HG02678 (cell line): ENCODE measurements around the gene TMEM258.
A peak's percentile ranks its signal among the peaks of the same experiment; 100 is the strongest.

Experiments
- ATAC-seq: cut with Tn5 transposase; IDR thresholded peaks from one replicate; pipeline ENCODE4 v1.9.1; 2021; ENCODE audit warnings: mild to moderate bottlenecking, moderate library complexity; ENCODE audit not compliant: unreplicated experiment

The TMEM258 gene

GRCh38 chr11:61777234-61778090 is 14.9 kb downstream of the TMEM258 start:
- ATAC-seq: no peak

- peak; percentile 48 for ATAC-seq
Observed at GRCh38 chr11:61776561-61777075, 15.8 kb downstream of the TMEM258 start.

- ATAC-seq: no peak
Observed at GRCh38 chr11:61775606-61776554, 16.5 kb downstream of the TMEM258 start.

GRCh38 chr11:61775106-61775505 is 17.3 kb downstream of the TMEM258 start:
- ATAC-seq: no peak

- no peak for ATAC-seq
Observed at GRCh38 chr11:61774411-61774810, 18.0 kb downstream of the TMEM258 start.

- ATAC-seq: no peak
Observed at GRCh38 chr11:61773809-61774208, 18.6 kb downstream of the TMEM258 start.

- ATAC-seq: no peak
Observed at GRCh38 chr11:61773356-61773755, 19.0 kb downstream of the TMEM258 start.

GRCh38 chr11:61771985-61772455 is 20.4 kb downstream of the TMEM258 start:
- ATAC-seq: no peak

GRCh38 chr11:61771195-61771894 is 21.1 kb downstream of the TMEM258 start:
- no peak for ATAC-seq

- ATAC-seq: no peak
Observed at GRCh38 chr11:61769946-61770683, 22.3 kb downstream of the TMEM258 start.

- no peak for ATAC-seq
Observed at GRCh38 chr11:61769169-61769920, 23.1 kb downstream of the TMEM258 start.

GRCh38 chr11:61768376-61769076 is 23.9 kb downstream of the TMEM258 start:
- ATAC-seq: no peak

GRCh38 chr11:61766353-61766841 is 26.0 kb downstream of the TMEM258 start:
- ATAC-seq: no peak

GRCh38 chr11:61765550-61766253 is 26.7 kb downstream of the TMEM258 start:
- no peak for ATAC-seq

- ATAC-seq: no peak
Observed at GRCh38 chr11:61764606-61765260, 27.7 kb downstream of the TMEM258 start.

GRCh38 chr11:61763930-61764605 is 28.3 kb downstream of the TMEM258 start:
- ATAC-seq: no peak

- no peak for ATAC-seq
Observed at GRCh38 chr11:61762798-61763197, 29.6 kb downstream of the TMEM258 start.
